Left renal cortex interstitium (tissue), 4 donors: Measurements from ENCODE around the gene ACTMAP. TPM values are rescaled to one million over a fixed set of nuclear protein-coding genes. Genes with fewer than 3 reads are reported as not detected.
"Not testable (repeated sequence)": the region's sequence is repeated elsewhere in the genome, so short reads cannot be mapped to it uniquely, and the experiment has no call there.

Source experiments
- DNase-seq, 4 donors: peaks; one replicate each; pipeline ENCODE4 v3.0.0-alpha.2; 2013; ENCODE audit warnings: low read depth in 4 of 4, low spot score in 2 of 4, missing footprints in 1 of 4
- polyA plus RNA-seq, 4 donors: library from polyadenylated mRNA; unstranded; fragments of 120-200 nt; gene quantifications; one replicate each; pipeline ENCODE4 v1.2.1, GENCODE V29; 2013; ENCODE audit not compliant: insufficient read length in 4 of 4

The ACTMAP gene
- polyA plus RNA-seq, 4 donors = 10.3 to 21.1 (median 15.8) TPM

- no peak for DNase-seq
Observed at GRCh38 chr19:40745402-40745780, 4.9 kb downstream of the ACTMAP start.

DNA sequence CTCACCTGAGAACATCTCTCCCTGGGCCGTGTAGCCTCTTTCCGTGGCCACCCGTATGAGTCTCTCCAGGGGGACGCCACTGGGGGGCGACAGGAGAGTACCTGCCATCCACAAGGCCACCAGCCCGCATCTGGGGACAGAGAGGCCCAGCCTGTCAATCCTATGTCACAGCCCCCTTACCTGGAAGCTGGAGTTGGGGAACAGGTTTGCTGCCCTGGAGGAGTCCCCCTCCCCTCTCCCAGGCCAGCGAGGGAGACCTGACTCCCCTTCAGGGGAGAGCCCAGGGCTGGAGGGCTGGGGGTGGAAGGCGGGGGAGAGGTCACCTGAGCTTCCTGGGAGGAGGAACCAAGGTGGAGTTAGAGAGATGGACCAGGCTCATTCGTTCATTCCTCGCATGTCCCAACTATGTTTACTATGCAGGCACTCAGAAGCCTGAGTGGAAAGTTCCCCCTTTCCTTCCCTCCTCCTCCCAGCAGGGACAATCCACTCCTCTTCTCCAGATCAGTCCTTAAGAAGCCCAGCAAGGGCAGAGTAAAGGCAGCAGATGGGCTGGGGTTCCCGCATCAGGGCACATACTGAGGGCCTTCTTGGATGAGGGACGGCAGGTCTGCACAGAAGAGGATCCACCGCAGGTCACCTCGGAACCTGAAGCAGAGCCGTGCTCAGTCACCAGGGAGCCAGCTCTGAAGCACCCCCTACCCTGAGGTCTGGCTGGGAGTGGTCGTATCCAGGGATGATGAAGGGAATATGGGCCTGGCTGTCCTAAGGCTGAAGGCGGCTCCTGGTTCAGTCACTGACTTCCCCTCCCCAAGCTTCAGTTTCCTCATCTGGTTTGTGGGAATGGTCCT lies 5.5 kb downstream of the ACTMAP start:
- no peak for DNase-seq

GRCh38 chr19:40743926-40744325 lies 6.4 kb downstream of the ACTMAP start:
- no peak for DNase-seq

GRCh38 chr19:40742886-40743285 lies 7.4 kb downstream of the ACTMAP start:
- no peak for DNase-seq

- no peak for DNase-seq
Observed at GRCh38 chr19:40742477-40742876, 7.8 kb downstream of the ACTMAP start.

- no peak for DNase-seq
Observed at GRCh38 chr19:40741527-40742390, 8.5 kb downstream of the ACTMAP start.

DNA sequence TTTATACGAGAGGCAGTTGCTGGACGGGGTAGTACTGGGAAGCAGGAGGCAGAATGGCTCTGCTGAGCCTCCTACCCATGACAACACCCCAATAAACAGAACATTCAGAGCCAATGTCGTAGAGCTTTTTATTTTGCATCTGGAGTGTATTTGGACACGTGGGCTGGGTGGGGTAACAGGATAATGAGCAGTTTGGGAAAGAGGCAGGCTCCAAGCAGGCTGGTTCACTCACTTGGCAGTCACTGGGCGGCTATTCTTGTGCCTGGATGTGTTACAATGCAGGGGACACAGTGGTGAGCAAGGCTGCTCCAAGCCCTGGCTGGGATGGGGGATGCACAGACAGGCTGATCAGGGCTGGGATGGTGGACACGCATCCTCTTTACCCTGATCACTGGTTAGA lies 9.5 kb downstream of the ACTMAP start:
- no peak for DNase-seq

- DNase-seq = no peak
Observed at GRCh38 chr19:40739871-40740703, 10.2 kb downstream of the ACTMAP start.

GRCh38 chr19:40739030-40739839 lies 11.0 kb downstream of the ACTMAP start:
- no peak for DNase-seq

DNA sequence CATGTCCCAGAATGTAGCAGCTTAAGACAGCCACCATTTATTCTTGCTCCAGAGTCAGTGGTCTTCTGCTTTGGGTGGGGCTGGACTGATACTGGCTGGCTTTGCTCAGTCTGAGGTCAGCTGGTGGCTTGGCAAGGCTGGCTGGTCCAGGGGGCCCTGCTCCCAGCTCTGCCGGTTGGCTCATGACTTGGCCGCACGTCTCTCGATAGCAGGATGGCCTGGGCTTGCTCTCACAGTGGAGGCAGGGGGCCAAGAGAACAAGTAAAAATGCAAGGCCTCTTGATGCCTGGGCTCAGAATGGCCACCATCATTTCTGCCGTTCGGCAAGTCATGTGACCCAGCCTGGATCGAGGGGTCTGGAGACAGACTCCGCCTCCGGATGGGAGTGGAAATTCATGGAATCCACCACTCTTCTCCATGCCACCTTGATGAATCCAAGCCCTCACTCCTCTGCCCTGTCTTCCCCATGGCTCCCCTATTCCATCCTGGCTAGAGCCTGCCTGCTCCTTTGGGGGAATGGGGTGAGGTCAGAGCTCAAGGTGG lies 13.1 kb downstream of the ACTMAP start:
- DNase-seq = no peak

GRCh38 chr19:40736661-40737060 lies 13.6 kb downstream of the ACTMAP start:
- DNase-seq = no peak

DNA sequence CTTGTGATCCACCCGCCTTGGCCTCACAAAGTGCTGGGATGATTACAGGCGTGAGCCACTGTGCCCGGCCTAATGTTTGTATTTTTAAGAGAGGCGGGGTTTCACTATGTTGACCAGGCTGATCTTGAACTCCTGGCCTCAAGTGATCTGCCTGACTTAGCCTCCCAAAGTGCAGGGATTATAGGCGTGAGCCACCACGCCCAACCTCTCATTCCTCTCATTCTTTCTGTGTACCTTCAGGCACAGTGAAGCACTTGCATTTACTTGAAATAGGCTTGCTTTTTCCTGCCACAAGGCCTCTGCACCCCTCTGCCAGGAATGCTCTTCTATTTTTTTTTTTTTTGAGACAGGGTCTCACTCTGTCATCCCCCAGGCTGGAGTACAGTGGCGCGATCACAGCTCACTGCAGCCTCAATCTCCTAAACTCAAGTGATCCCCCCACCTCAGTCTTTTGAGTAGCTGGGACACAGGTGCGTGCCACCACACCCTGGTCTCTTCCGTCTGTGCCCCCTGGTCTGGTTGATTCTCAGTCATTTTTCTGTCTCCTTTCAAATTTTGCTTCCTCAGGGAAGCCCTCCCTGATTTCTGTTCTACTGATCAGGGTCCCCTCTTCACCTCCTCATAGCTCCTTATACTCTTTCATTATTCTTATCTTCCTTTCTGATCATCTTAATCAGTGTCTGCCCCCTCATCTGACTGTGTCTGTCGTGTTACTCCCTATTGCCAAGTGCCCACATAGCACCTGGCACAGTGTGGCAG lies 15.1 kb downstream of the ACTMAP start:
- DNase-seq = no peak

GRCh38 chr19:40733149-40733548 lies 17.1 kb downstream of the ACTMAP start:
- no peak for DNase-seq

GRCh38 chr19:40732304-40732703 lies 18.0 kb downstream of the ACTMAP start:
- not testable (repeated sequence) for DNase-seq

- DNase-seq = not testable (repeated sequence)
Observed at GRCh38 chr19:40730065-40730464, 20.2 kb downstream of the ACTMAP start.

DNA sequence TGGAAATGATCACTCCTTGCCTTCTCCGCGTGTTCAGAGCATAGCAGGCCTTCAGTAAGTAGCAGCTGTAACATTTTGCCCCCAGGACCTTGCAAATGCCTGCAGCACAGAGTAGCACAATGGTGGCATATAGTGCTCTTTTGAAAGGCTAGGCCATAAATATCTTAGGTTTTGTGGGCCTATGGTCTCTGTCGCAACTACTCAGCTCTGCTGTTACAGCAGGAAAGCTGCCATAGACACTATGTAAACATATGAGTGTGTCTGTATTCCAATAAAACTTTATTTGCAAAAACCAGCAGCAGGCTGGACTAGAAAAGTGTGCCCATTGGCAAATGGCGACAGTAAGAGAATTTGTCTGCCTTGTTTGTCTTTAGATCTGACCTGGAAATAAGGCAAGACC lies 24.0 kb downstream of the ACTMAP start:
- DNase-seq = no peak

- no peak for DNase-seq
Observed at GRCh38 chr19:40724855-40725254, 25.4 kb downstream of the ACTMAP start.

- no peak for DNase-seq
Observed at GRCh38 chr19:40724315-40724714, 26.0 kb downstream of the ACTMAP start.

DNA sequence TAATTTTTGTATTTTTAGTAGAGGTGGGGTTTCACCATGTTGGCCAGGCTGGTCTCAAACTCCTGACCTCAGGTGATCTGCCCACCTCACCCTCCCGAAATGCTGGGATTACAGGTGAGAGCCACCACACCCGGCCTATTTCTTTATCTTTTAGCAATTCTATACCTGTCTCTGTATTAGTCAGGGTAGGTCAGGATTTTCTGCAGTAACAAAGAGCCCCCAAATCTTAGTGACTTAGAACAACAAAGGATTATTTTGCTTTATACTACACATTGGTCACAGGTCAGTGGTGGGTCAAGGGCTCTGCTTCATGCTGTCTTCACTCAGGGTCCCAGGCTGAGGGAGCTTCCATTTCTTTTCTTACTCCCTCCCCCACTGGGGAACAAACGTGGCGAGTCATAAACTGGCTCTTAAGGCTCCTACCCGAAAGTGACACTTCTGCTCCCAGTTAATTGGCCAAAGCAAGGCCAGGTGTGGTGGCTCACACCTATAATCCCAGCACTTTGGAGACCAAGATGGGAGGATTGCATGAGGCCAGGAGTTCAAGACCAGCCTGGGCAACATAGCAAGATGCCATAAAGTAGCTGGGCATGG lies 26.5 kb downstream of the ACTMAP start:
- DNase-seq = no peak
